ENCODE results near the gene SPATS1. TPM values are rescaled to one million over a fixed set of nuclear protein-coding genes. Genes with fewer than 3 reads are reported as not detected.

The SPATS1 gene
- total and polyA plus RNA-seq, 2 of the 13 experiments (the other 11 are each of a cell fraction or from before 2014, with no cell fraction given), result not detected

DNA sequence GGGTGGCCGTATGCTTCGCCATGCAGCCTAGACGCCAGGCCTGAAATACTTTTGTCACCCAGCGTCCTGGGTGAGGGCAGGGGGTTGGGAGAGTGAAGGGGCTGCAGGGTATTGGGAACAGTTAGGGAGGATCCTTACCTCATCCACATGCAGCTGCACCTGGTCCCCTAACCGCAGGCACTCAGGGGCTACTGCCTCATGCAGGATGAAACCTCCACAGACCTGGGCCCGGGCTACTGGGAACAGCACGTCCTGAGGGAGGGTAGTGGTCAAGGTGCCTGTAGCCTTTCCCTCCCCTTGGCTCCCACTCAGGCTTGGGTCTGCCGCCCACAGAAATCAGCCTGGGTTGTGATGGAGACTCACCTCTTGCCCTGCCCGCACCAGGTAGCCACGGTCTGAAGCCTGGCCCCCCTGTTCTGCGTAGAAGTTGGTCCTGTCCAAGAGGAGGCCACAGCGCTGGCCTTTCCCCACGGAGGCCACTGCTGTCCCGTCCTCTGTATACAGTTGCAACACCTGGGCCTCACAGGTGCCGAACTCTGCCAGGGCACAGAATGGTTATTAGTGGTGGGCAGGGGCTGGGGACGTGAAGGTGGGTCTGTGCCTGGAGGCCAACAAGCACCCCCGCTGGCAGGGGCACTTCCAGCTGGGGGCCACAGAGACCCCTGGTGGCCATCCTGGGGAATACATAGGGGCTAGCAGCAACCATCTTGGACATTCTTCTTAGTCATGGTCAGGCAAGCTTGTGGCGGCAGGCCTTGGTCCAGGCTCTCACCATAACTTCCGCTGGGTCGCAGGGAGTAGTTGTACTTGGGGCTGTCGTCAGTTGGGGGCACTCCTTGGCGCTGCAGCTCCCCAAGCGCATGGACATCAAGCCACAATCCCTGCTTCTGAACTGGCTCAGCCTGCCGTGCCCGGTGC, 37.9 kb upstream of the SPATS1 start (continued):
- TF ChIP-seq ZNF574 (CRISPR knock-in tag; IDR thresholded peaks at IDR 0.05) (peak; percentile 63), ZNF274 (CRISPR knock-in tag; IDR thresholded peaks at IDR 0.05) (0 out of 2 replicates have a peak, but pooled peaks have one; percentile 28), MYC (CRISPR knock-in tag; IDR thresholded peaks at IDR 0.05; ENCODE audit: borderline replicate concordance) (peak; percentile 29; the same call in 1 of the 2 replicates), ZNF501 (CRISPR knock-in tag; IDR thresholded peaks at IDR 0.05) (0 out of 2 replicates have a peak, but pooled peaks have one; percentile 17), YY1 (IDR thresholded peaks at IDR 0.05; ENCODE audit: insufficient read depth, insufficient replicate concordance, low read depth, low read length) (peak; percentile 80), ZNF616 (CRISPR knock-in tag; IDR thresholded peaks at IDR 0.05; ENCODE audit: low read depth) (no peak), ZFP90 (CRISPR knock-in tag; IDR thresholded peaks at IDR 0.05; ENCODE audit: borderline replicate concordance) (0 out of 2 replicates have a peak, but pooled peaks have one; percentile 35), ERF (CRISPR knock-in tag; IDR thresholded peaks at IDR 0.05) (0 out of 2 replicates have a peak, but pooled peaks have one; percentile 24), ZNF839 (CRISPR knock-in tag; IDR thresholded peaks at IDR 0.05; ENCODE audit: borderline replicate concordance) (peak; percentile 68; the same call in 1 of the 2 replicates), CCAR2 (optimal IDR thresholded peaks at IDR 0.05; ENCODE audit: low read depth, low read length) (no peak), RAD21 (CRISPR knock-in tag; IDR thresholded peaks at IDR 0.05) (peak; percentile 47), SKI (IDR thresholded peaks at IDR 0.05; ENCODE audit: partially characterized antibody) (no peak), ZNF264 (CRISPR knock-in tag; IDR thresholded peaks at IDR 0.05) (no peak), YEATS2 (CRISPR knock-in tag; IDR thresholded peaks at IDR 0.05; ENCODE audit: borderline replicate concordance) (0 out of 2 replicates have a peak, but pooled peaks have one; percentile 33), MXD3 (CRISPR knock-in tag; IDR thresholded peaks at IDR 0.05) (peak; percentile 36; the same call in 1 of the 2 replicates), SAFB2 (CRISPR knock-in tag; IDR thresholded peaks at IDR 0.05; ENCODE audit: borderline replicate concordance, low read depth) (0 out of 2 replicates have a peak, but pooled peaks have one; percentile 40), MED1 (CRISPR knock-in tag; IDR thresholded peaks at IDR 0.05) (peak; percentile 27; the same call in 1 of the 2 replicates), ARNT (IDR thresholded peaks at IDR 0.05) (no peak)
- TF ChIP-seq, protein P1, sequence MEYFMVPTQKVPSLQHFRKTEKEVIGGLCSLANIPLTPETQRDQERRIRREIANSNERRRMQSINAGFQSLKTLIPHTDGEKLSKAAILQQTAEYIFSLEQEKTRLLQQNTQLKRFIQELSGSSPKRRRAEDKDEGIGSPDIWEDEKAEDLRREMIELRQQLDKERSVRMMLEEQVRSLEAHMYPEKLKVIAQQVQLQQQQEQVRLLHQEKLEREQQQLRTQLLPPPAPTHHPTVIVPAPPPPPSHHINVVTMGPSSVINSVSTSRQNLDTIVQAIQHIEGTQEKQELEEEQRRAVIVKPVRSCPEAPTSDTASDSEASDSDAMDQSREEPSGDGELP (IDR thresholded peaks at IDR 0.05; ENCODE audit: borderline replicate concordance, low read depth), result peak; percentile 57; the same call in 1 of the 2 replicates
- TF ChIP-seq, protein P2, sequence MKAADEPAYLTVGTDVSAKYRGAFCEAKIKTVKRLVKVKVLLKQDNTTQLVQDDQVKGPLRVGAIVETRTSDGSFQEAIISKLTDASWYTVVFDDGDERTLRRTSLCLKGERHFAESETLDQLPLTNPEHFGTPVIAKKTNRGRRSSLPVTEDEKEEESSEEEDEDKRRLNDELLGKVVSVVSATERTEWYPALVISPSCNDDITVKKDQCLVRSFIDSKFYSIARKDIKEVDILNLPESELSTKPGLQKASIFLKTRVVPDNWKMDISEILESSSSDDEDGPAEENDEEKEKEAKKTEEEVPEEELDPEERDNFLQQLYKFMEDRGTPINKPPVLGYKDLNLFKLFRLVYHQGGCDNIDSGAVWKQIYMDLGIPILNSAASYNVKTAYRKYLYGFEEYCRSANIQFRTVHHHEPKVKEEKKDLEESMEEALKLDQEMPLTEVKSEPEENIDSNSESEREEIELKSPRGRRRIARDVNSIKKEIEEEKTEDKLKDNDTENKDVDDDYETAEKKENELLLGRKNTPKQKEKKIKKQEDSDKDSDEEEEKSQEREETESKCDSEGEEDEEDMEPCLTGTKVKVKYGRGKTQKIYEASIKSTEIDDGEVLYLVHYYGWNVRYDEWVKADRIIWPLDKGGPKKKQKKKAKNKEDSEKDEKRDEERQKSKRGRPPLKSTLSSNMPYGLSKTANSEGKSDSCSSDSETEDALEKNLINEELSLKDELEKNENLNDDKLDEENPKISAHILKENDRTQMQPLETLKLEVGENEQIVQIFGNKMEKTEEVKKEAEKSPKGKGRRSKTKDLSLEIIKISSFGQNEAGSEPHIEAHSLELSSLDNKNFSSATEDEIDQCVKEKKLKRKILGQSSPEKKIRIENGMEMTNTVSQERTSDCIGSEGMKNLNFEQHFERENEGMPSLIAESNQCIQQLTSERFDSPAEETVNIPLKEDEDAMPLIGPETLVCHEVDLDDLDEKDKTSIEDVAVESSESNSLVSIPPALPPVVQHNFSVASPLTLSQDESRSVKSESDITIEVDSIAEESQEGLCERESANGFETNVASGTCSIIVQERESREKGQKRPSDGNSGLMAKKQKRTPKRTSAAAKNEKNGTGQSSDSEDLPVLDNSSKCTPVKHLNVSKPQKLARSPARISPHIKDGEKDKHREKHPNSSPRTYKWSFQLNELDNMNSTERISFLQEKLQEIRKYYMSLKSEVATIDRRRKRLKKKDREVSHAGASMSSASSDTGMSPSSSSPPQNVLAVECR (CRISPR knock-in tag; IDR thresholded peaks at IDR 0.05; ENCODE audit: borderline replicate concordance), result 0 out of 2 replicates have a peak, but pooled peaks have one; percentile 16

All from HepG2 (cell line).